HG03103 (cell line): ENCODE data around the gene INF2.
"Not testable (repeated sequence)": the region's sequence is repeated elsewhere in the genome, so short reads cannot be mapped to it uniquely, and the experiment has no call there.

Experiments
- ATAC-seq: cut with Tn5 transposase; IDR thresholded peaks from one replicate; pipeline ENCODE4 v1.9.1; 2021; ENCODE audit warnings: low read depth; ENCODE audit not compliant: unreplicated experiment

The INF2 gene

GRCh38 chr14:104717137-104717536 lies 27.7 kb downstream of the INF2 start:
- ATAC-seq = no peak

- ATAC-seq = no peak
Measured at GRCh38 chr14:104717646-104718045, 28.2 kb downstream of the INF2 start.

GRCh38 chr14:104718147-104718546 lies 28.7 kb downstream of the INF2 start:
- no peak for ATAC-seq

DNA sequence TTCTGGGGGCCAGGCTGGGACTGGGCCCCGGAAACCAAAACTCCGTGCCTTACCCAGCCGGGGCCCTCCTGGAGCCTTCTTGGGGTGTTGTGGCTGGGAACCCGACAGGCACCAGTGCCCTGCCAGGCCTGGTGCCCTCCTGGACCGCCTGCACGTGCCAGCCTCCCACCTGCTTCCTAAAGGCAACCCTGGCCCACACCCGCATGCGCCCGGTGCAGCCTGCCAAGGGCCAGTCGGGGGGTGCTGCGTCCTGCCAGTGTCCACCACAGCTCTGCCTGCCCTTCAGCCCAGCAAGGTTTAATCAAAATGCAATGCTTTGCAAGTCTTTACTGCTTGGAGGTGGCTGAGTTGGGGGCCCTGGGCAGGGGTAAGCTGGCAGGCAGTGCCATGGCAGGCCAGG lies 29.5 kb downstream of the INF2 start:
- ATAC-seq = no peak

DNA sequence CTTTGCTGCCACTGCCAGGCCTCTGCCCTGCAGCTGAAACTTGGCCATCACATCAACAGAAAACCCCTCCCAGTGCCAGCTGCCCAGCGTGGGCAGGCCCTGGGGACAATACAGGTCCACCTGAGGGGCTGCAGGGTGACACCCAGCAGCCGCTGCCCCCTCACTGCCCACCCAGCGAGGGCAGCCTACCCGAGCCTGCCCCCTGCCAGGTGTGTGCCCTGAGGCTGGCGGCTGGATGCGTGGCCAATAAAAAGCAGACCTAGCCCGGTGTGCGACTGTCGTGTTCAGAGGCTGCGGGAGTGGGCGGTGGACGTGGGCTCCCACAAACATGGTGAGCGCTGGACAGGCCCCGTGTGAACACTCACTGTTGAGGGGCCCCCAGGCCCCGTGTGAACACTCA lies 29.9 kb downstream of the INF2 start:
- no peak for ATAC-seq

- ATAC-seq = no peak
Measured at GRCh38 chr14:104721505-104722431, 32.4 kb downstream of the INF2 start.

- no peak for ATAC-seq
Measured at GRCh38 chr14:104722938-104723650, 33.7 kb downstream of the INF2 start.

- ATAC-seq = peak; percentile 43
Measured at GRCh38 chr14:104723651-104724406, 34.4 kb downstream of the INF2 start, which contains the start of gene ADSS1. Gene ADSS1, plus strand, starts transcription at chr14:104724229. Its CDS starts 42 bp downstream, at chr14:104724271.

GRCh38 chr14:104724407-104724980 lies 35.1 kb downstream of the INF2 start:
- no peak for ATAC-seq

DNA sequence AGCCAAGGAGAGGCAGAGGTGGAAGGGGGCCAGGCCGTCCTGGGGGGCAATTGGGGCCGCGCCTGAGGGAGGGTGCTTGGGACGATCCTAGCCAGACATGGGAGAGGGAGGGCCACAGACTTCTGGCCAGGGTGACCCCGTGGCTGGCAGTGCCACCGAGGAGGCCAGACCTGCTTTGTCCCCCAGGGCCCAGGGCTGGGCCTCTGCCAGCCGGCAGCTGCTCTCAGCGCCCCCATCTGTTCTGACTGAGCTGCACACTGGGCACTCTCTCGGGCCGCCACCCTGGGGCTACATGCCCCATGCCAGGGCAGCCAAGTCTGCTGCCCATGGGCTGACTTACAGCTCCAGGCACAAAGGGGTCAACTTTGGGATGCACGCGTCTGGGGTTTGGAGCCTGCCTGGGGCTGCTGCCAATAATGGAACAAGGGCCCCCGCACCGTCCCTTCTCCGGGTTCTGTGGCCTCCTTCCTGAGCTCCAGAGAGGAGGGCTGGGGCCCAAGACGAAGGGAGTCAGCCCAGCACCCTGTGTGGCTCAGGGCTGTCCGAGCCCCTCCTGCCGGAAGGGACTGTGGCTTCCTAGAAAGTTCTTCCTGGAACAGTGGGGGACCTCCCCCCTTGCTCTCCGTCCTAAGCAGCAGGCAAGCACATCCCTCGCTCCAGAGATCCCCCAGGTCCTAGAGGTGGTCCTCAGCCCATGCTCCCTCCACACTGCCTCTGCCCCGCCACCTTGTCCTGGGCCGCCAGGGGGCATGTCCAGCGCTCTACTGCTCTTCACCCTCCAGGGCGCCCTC lies 35.8 kb downstream of the INF2 start:
- ATAC-seq = no peak

DNA sequence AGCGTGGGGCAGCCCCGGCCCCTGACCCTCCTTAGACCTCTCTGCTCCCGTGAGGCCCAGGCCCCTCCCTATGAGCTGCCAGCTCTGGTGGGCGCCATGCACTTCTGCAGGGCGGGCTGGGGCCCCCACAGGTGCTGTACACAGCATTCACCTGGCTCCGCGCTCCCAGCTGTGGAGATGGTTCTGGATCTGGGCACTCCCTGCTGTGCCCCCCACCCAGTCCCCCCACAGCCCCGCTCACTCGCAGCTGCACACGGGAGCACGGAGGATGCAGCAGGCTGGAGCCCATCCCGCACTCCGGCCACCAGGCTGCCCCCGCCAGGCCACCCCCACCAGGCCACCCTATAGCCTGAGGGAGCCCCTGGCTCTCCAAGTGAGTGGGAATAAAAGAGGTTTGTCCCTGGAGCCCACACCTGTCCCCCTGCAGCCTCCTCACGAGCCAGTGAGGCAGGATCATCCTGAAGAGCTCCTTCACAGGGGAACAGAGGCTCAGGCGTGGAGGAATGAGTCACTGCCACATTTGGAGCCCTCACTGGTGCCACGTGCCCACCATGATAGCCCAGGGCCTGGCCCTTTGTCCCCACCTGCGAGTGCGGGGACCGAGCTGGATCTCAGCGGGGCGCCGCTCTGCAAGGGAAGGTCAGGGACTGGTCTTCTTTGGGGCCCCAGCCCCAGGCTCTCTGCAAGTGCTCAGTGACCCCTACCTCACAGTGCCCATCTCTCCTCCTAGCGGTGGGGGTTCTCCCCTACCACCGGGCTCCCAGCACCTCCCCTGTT lies 36.5 kb downstream of the INF2 start:
- ATAC-seq = no peak

DNA sequence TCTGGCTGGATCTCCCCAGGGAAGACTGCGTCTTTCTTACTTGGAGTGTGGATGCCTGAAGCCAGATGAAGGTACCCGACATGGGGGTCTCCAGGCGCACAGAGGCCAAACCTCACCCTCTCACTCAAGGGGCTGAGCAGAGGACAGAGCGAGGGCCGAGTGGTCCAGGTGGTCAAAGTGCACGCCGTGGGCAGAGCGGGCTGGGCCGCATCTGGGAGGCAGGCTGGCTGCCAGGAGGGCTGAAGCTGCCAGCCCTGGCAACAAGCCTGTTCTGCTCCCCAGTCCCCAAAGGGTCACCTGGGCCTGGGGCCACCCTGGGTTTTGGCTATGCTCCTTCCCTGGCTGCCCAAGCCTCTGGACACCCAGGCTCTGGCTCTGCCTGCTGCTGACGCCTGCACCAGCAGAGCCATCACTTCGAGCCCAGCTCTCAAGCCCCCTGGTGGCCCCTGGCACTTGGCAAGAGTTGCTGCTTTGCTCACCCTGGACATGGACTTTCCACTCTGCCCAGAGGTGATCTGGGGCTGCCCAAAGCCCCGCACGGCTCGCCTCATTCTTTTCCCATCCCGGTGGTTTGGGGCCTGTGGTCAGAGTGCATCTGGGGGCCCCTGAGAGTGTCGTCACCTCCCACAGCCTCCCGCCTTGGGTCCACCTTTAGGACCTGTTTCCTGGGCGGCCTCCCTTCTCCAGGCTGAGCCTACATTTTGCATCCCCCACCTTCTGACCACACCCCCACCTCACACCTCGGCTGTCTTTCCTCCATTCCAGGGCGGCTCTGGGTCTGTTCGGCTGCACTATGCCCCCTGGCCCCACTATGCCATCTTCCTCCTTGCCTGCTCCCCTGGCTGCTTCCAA lies 37.4 kb downstream of the INF2 start:
- no peak for ATAC-seq

- no peak for ATAC-seq
Measured at GRCh38 chr14:104728631-104729030, 39.2 kb downstream of the INF2 start.

DNA sequence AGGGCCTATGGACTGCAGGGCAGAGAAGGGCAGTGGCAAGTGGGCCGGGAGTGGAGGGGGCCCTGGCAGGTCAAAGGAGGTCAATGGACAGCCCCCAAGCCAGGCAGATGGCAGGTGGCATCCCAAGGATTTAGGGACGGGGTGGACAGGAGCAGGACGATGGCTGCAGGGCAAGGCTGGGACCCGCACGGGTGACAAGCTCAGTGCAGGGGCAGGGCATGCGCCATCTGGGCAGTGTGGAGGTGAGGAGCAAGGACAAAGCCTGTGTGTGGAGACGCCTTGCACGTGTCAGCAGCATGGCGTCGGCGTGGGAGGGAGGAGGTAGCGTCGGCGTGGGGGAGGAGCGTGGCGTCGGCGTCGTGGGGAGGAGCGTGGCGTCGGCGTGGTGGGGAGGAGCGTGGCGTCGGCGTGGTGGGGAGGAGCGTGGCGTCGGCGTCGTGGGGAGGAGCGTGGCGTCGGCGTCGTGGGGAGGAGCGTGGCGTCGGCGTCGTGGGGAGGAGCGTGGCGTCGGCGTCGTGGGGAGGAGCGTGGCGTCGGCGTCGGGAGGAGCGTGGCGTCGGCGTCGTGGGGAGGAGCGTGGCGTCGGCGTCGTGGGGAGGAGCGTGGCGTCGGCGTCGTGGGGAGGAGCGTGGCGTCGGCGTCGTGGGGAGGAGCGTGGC lies 39.9 kb downstream of the INF2 start:
- ATAC-seq = not testable (repeated sequence)

- ATAC-seq = no peak
Measured at GRCh38 chr14:104729835-104730181, 40.4 kb downstream of the INF2 start.

DNA sequence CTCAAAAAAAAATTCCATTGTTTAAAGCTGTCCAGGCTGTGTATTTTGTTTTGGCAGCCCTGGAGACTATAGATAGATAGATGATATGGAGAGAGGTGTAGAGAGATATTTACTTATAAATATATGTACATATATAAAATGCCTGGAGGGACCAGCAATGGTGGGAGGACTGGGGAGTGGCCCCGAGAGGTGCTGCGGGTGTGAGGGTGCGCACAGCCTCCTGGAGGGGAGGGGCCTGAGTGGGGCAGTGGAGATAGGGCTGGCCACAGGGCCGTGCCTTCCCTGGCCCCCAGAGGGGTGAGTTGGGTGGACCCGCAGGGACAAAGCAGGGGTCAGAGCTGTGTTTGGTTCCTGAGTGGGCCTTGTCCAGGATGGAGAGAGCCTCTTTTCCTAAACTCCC lies 41.1 kb downstream of the INF2 start:
- ATAC-seq = no peak

GRCh38 chr14:104731320-104732294 lies 42.2 kb downstream of the INF2 start:
- no peak for ATAC-seq
